Mammary epithelial cell (primary cell): ENCODE measurements around the gene AKAP12.

Experiments used
- EZH2 ChIP-seq: IDR thresholded peaks from 2 replicates; pipeline ENCODE4 v1.6.1; 2012; ENCODE audit warnings: low read length, inconsistent platforms, borderline replicate concordance
- TF ChIP-seq, protein P1 (sequence below), 2 donors: IDR thresholded peaks in 1 of 2; conservative IDR thresholded peaks in 1 of 2; 2 replicates each; pipeline ENCODE4 v1.5.1; 2011 to 2012; ENCODE audit warnings: inconsistent platforms in 2 of 2, low read length in 2 of 2, mild to moderate bottlenecking in 2 of 2, control low read depth in 1 of 2, low read depth in 1 of 2; ENCODE audit not compliant: insufficient read depth in 1 of 2; ENCODE audit errors: extremely low read depth in 1 of 2

DNA sequence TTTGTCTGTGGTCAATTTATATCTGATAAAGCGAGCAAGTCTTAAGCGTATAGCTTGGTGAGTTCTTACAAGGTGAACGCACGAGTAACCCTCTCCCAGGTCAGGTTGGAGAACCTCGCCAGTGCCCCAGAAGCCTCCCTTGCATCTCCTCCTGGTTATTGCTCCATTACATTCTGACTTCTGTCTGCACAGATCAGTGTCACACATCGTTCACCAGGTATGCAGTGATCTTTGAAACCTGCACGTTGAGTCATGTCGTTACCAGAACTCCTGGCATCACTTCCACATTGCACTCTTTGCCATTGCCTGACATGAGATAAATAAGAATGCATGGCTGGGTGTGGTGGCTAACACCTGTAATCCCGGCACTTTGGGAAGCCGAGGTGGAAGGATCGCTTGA lies 44.2 kb downstream of the AKAP12 start:
- TF ChIP-seq, protein P1, sequence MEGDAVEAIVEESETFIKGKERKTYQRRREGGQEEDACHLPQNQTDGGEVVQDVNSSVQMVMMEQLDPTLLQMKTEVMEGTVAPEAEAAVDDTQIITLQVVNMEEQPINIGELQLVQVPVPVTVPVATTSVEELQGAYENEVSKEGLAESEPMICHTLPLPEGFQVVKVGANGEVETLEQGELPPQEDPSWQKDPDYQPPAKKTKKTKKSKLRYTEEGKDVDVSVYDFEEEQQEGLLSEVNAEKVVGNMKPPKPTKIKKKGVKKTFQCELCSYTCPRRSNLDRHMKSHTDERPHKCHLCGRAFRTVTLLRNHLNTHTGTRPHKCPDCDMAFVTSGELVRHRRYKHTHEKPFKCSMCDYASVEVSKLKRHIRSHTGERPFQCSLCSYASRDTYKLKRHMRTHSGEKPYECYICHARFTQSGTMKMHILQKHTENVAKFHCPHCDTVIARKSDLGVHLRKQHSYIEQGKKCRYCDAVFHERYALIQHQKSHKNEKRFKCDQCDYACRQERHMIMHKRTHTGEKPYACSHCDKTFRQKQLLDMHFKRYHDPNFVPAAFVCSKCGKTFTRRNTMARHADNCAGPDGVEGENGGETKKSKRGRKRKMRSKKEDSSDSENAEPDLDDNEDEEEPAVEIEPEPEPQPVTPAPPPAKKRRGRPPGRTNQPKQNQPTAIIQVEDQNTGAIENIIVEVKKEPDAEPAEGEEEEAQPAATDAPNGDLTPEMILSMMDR (conservative IDR thresholded peaks at IDR 0.05 in 1 of 2, IDR thresholded peaks at IDR 0.05 in 1 of 2; ENCODE audit: extremely low read depth in 1 of 2, insufficient read depth in 1 of 2, low read depth in 1 of 2, low read length in 2 of 2) = no peak
- TF ChIP-seq EZH2 = no peak
